B cell (primary cell): ENCODE results near the gene MFAP2. TPM values are rescaled to one million over a fixed set of nuclear protein-coding genes. Genes with fewer than 3 reads are reported as not detected.
A peak's percentile ranks its signal among the peaks of the same experiment; 100 is the strongest.

ENCODE experiments used
- ATAC-seq: fragments of 200-7000 bp; cut with Tn5 transposase; one replicate; pipeline ENCODE4 v1.10.0; 2021; ENCODE audit warnings: low read depth, mild to moderate bottlenecking, moderate number of reproducible peaks, moderate library complexity
- CTCF ChIA-PET: fragments of 350-600 bp; sonication (Branson Sonifier 250); formaldehyde crosslinking; loops from one replicate; lab custom pipeline; 2021; ENCODE audit warnings: antibody characterized with exemption, inconsistent platforms; lab: Charles Lee
- POLR2A ChIA-PET: fragments of 350-600 bp; sonication (Branson Sonifier 250); formaldehyde crosslinking; loops from one replicate; lab custom pipeline; 2021; ENCODE audit warnings: antibody characterized with exemption; lab: Charles Lee
- DNase-seq: peaks from one replicate; pipeline ENCODE4 v3.0.0; 2013
- H2AFZ ChIP-seq: 2 replicates; pipeline ENCODE4 v1.6.1; 2012; ENCODE audit warnings: mild to moderate bottlenecking, low read depth, low read length; ENCODE audit not compliant: insufficient read depth, poor library complexity, severe bottlenecking
- H3K27ac ChIP-seq, 2 donors: 1 replicate in 1 of 2; 2 replicates in 1 of 2; pipeline ENCODE4 v1.5.1; 2012 to 2013; ENCODE audit warnings: low read length in 2 of 2, mild to moderate bottlenecking in 2 of 2, moderate library complexity in 1 of 2
- H3K27me3 ChIP-seq, 4 experiments: fragments of 200-600 bp in 1 of 4; sonication (generic) in 1 of 4; replicated peaks in 1 of 4; 1 replicate in 2 of 4; 2 replicates in 2 of 4; pipeline versions ENCODE4 v1.6.1 to v1.7.0; 2013 to 2016; ENCODE audit warnings: low read length in 3 of 4, mild to moderate bottlenecking in 2 of 4, mixed read lengths in 1 of 4, moderate library complexity in 1 of 4; ENCODE audit not compliant: insufficient read depth in 4 of 4, control insufficient read depth in 3 of 4; ENCODE audit errors: control extremely low read depth in 1 of 4
- H3K36me3 ChIP-seq, 2 experiments: replicated peaks in 1 of 2; 1 replicate in 1 of 2; 2 replicates in 1 of 2; pipeline versions ENCODE4 v1.6.1 to v1.7.1; 2013; ENCODE audit warnings: low read length in 1 of 2; ENCODE audit not compliant: insufficient read depth in 2 of 2, control insufficient read depth in 1 of 2; ENCODE audit errors: control extremely low read depth in 1 of 2, extremely low read depth in 1 of 2
- H3K4me1 ChIP-seq, 2 donors: fragments of 200-600 bp in 1 of 2; sonication (generic) in 1 of 2; 1 replicate in 1 of 2; 2 replicates in 1 of 2; pipeline versions ENCODE4 v1.5.1 to v1.6.1; 2013 to 2017; ENCODE audit warnings: low read length in 2 of 2; ENCODE audit not compliant: control insufficient read depth in 2 of 2, insufficient read depth in 2 of 2
- H3K4me2 ChIP-seq: replicated peaks from 2 replicates; pipeline ENCODE3; 2012; ENCODE audit warnings: mild to moderate bottlenecking, low read depth, low read length; ENCODE audit not compliant: poor library complexity, severe bottlenecking
- H3K4me3 ChIP-seq, 5 experiments: fragments of 200-600 bp in 1 of 5; sonication (generic) in 1 of 5; 1 replicate in 3 of 5; 2 replicates in 2 of 5; pipeline versions ENCODE4 v1.5.1 to v1.7.0; 2011 to 2016; ENCODE audit warnings: low read length in 4 of 5, mild to moderate bottlenecking in 4 of 5, low read depth in 2 of 5, control low read depth in 1 of 5, moderate library complexity in 1 of 5; ENCODE audit not compliant: insufficient read depth in 1 of 5; ENCODE audit errors: control extremely low read depth in 1 of 5, extremely low read depth in 1 of 5
- H3K79me2 ChIP-seq: fragments of 200-600 bp; sonication (generic); one replicate; pipeline ENCODE4 v1.6.0; 2016; ENCODE audit warnings: low read length; ENCODE audit not compliant: control insufficient read depth, insufficient read depth
- H3K9ac ChIP-seq: fragments of 200-600 bp; sonication (generic); 2 replicates; pipeline ENCODE4 v1.6.1; 2017; ENCODE audit warnings: mild to moderate bottlenecking, low read length, moderate library complexity
- H3K9me3 ChIP-seq, 3 donors: one replicate each; pipeline versions ENCODE4 v1.6.1 to v1.7.1; 2013; ENCODE audit warnings: low read length in 2 of 3; ENCODE audit not compliant: control insufficient read depth in 2 of 3, insufficient read depth in 1 of 3; ENCODE audit errors: control extremely low read depth in 1 of 3
- H4K20me1 ChIP-seq: 2 replicates; pipeline ENCODE4 v1.6.0; 2012; ENCODE audit warnings: mild to moderate bottlenecking, low read length; ENCODE audit not compliant: insufficient read depth, control insufficient read depth, poor library complexity, severe bottlenecking
- H3K27ac Mint-ChIP-seq: one replicate; pipeline ENCODE4 v1.8.0; 2021; ENCODE audit warnings: mixed read lengths
- H3K27me3 Mint-ChIP-seq: one replicate; pipeline ENCODE4 v1.8.0; 2021; ENCODE audit warnings: mixed read lengths
- H3K4me1 Mint-ChIP-seq: one replicate; pipeline ENCODE4 v1.8.0; 2021; ENCODE audit warnings: mixed read lengths
- H3K4me3 Mint-ChIP-seq: one replicate; pipeline ENCODE4 v1.8.0; 2021; ENCODE audit warnings: mixed read lengths
- H3K9me3 Mint-ChIP-seq: one replicate; pipeline ENCODE4 v1.8.0; 2022; ENCODE audit warnings: mixed read lengths; ENCODE audit not compliant: insufficient read depth
- EZH2 ChIP-seq: IDR thresholded peaks from 2 replicates; pipeline ENCODE4 v1.6.1; 2012; ENCODE audit warnings: borderline replicate concordance, low read depth, mild to moderate bottlenecking, moderate library complexity, low read length; ENCODE audit not compliant: insufficient read depth, poor library complexity, severe bottlenecking
- WGBS: methylation state at CpG from one replicate; pipeline ENCODE4 v1.1.5; 2013; ENCODE audit warnings: missing lambda C conversion rate; ENCODE audit not compliant: insufficient coverage; 5-methylcytosine and 5-hydroxymethylcytosine counted together
- intact Hi-C: fragments of 100-400 bp; cut with micrococcal nuclease; formaldehyde crosslinking; loops from one replicate; pipeline ENCODE4 v1.10.0; 2022
- polyA plus RNA-seq: library from polyadenylated mRNA; depleted of rRNA; stranded (reverse); fragments of >200 nt; gene quantifications from 2 replicates; pipeline ENCODE4 v1.2.3, GENCODE V29; 2012
- total RNA-seq, 2 donors: library from RNA; stranded (reverse); fragments of 120-200 nt in 1 of 2; gene quantifications; 1 replicate in 1 of 2; 2 replicates in 1 of 2; pipeline versions ENCODE4 v1.2.3 to v1.2.4, GENCODE V29; 2013 to 2022
- TF ChIP-seq, protein P1 (sequence below): fragments of 200-600 bp; IDR thresholded peaks from one replicate; pipeline ENCODE4 v1.8.0; 2022; ENCODE audit warnings: antibody characterized with exemption, mild to moderate bottlenecking

The MFAP2 gene
- total and polyA plus RNA-seq, 2 donors (not counting 1 experiment from before 2014, with no cell fraction given), result not detected

GRCh38 chr1:17012775-17013490 is 32.5 kb upstream of the MFAP2 start:
- H3K4me3 Mint-ChIP-seq, result peak overlapping the region; percentile 18
- H3K27ac Mint-ChIP-seq, result no peak overlapping the region
- peaks cover 0 to 5% of the 10 kb centered on the region in 2 experiments for H3K36me3 ChIP-seq
- H3K4me1 Mint-ChIP-seq, result peaks cover 25% of the 10 kb centered on the region
- ChIA-PET CTCF (interaction anchor here (0.8 to 1.3 kb wide), 2 partner anchors 33 to 62 kb away, joined by 3 to 4 read pairs; no protein-coding TSS in a partner anchor), POLR2A (interaction anchor here (0.6 kb wide), 1 partner anchor 33 kb away, joined by 3 read pairs; no protein-coding TSS in a partner anchor)
- intact Hi-C loops, result loop anchor here (2.0 kb wide), 1 partner anchor 98 kb away; no protein-coding TSS in a partner anchor
- no peak overlapping the region for H3K9ac ChIP-seq
- no peak overlapping the region for H3K4me3 ChIP-seq
- H3K27me3 Mint-ChIP-seq, result no peaks in the 10 kb centered on the region
- H3K27me3 ChIP-seq, result no peaks in the 10 kb centered on the region
- peaks cover 34% of the 10 kb centered on the region for H3K79me2 ChIP-seq
- peaks cover 30% of the 10 kb centered on the region for H4K20me1 ChIP-seq
- 92% methylated on average over 9 of the region's 9 CpGs for WGBS
- TF ChIP-seq, protein P1, sequence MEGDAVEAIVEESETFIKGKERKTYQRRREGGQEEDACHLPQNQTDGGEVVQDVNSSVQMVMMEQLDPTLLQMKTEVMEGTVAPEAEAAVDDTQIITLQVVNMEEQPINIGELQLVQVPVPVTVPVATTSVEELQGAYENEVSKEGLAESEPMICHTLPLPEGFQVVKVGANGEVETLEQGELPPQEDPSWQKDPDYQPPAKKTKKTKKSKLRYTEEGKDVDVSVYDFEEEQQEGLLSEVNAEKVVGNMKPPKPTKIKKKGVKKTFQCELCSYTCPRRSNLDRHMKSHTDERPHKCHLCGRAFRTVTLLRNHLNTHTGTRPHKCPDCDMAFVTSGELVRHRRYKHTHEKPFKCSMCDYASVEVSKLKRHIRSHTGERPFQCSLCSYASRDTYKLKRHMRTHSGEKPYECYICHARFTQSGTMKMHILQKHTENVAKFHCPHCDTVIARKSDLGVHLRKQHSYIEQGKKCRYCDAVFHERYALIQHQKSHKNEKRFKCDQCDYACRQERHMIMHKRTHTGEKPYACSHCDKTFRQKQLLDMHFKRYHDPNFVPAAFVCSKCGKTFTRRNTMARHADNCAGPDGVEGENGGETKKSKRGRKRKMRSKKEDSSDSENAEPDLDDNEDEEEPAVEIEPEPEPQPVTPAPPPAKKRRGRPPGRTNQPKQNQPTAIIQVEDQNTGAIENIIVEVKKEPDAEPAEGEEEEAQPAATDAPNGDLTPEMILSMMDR, result no peak
- no peak for TF ChIP-seq EZH2
- H3K27ac ChIP-seq, result no peak overlapping the region
- DNase-seq (no peak), ATAC-seq (no peak)
- H2AFZ ChIP-seq, result peak overlapping the region; percentile 92
- no peak overlapping the region for H3K4me2 ChIP-seq
- peaks cover 22 to 39% of the 10 kb centered on the region in 2 donors for H3K4me1 ChIP-seq
- no peaks in the 10 kb centered on the region for H3K9me3 Mint-ChIP-seq
- no peaks in the 10 kb centered on the region for H3K9me3 ChIP-seq
